Left forelimb (tissue), 1 donor: ENCODE results near the gene ZNF174.

Experiments
- DNase-seq: peaks from one replicate; pipeline ENCODE4 v3.0.0-alpha.2; 2018; ENCODE audit warnings: low spot score

The ZNF174 gene

GRCh38 chr16:3443108-3444031 is 42.4 kb downstream of the ZNF174 start, which contains the start of the genes NAA60 and ZNF597:
Gene NAA60 (plus strand): TSS chr16:3443680. CDS start chr16:3476228, 32,548 bp downstream.
Gene ZNF597 (minus strand): TSS chr16:3443504. CDS start chr16:3443153, 351 bp downstream.
- DNase-seq, result peak; percentile 83

DNA sequence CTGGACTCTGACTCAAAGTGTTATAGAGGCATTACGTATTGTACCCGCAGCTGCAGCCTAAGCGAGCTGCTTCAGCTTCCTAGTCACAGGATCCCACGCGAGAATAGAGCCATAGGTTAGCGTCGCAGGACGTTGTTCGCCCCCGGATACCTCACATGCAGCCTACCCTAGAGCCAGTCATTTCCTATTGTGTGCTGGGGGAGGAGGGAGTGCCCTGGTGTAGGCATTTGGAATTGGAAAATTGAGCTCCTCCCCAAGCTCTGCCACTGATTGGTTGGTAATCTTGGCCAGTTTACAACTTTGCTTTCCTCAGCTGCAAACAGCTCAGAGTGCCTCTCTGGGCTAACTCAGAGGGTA is 43.0 kb downstream of the ZNF174 start:
- DNase-seq, result no peak

DNA sequence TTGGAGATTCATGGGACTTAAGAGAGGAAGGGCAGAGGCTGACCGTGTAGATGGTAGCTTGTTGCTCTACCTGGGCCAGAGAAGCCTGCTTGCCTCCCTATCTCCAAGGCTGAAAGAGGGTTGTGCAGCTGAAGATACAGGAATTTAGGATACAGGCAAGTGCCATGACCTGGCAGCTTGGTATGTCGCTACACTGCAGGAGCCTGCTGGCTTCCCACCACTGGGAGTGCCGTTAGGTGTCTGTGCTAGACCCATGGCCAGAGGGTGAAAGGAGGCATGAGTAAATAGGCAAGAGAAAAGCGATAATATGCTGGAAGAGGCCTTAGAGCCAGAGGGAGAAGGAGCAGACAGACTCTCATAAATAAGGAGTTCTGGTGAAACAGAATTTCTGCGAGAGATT is 53.1 kb downstream of the ZNF174 start:
- DNase-seq, result no peak

- no peak for DNase-seq
Measured at GRCh38 chr16:3454631-3455147, 53.7 kb downstream of the ZNF174 start.

GRCh38 chr16:3457434-3458252 is 56.6 kb downstream of the ZNF174 start:
- DNase-seq, result peak; percentile 94

GRCh38 chr16:3458278-3458851 is 57.4 kb downstream of the ZNF174 start:
- DNase-seq, result no peak

- DNase-seq, result no peak
Measured at GRCh38 chr16:3458852-3459361, 57.9 kb downstream of the ZNF174 start.
